DND-41 (cell line): Measurements from ENCODE around the gene GDAP2.

Source experiments
- ATAC-seq: fragments of 200-7000 bp; cut with Tn5 transposase; 3 replicates; pipeline ENCODE4 v1.9.1; 2021; ENCODE audit warnings: low read depth; ENCODE audit not compliant: insufficient read depth
- DNase-seq: peaks from one replicate; pipeline ENCODE4 v3.0.0-alpha.2; 2020
- H2AFZ ChIP-seq: 2 replicates; pipeline ENCODE4 v1.6.0; 2012; ENCODE audit warnings: low read depth, low read length
- H3K27ac ChIP-seq: 2 replicates; pipeline ENCODE4 v1.5.1; 2012; ENCODE audit warnings: low read length, inconsistent platforms
- H3K27me3 ChIP-seq: fragments of 200-600 bp; sonication (generic); 2 replicates; pipeline ENCODE4 v1.6.0; 2012; ENCODE audit warnings: low read length, mild to moderate bottlenecking, inconsistent platforms; ENCODE audit not compliant: insufficient read depth, poor library complexity
- H3K36me3 ChIP-seq: 2 replicates; pipeline ENCODE4 v1.5.1; 2012; ENCODE audit warnings: low read length, inconsistent platforms; ENCODE audit not compliant: insufficient read depth
- H3K4me1 ChIP-seq: 2 replicates; pipeline ENCODE4 v1.5.1; 2012; ENCODE audit warnings: mild to moderate bottlenecking, low read length; ENCODE audit not compliant: insufficient read depth
- H3K4me2 ChIP-seq: 2 replicates; pipeline ENCODE4 v1.6.0; 2012; ENCODE audit warnings: mild to moderate bottlenecking, moderate library complexity, low read length, inconsistent platforms; ENCODE audit not compliant: insufficient read depth
- H3K4me3 ChIP-seq, 2 experiments: fragments of 200-600 bp in 1 of 2; shearing (Covaris generic) in 1 of 2; 2 replicates each; pipeline ENCODE4 v1.5.1; 2012 to 2016; ENCODE audit warnings: inconsistent platforms in 2 of 2, low read length in 2 of 2, mild to moderate bottlenecking in 2 of 2, low read depth in 1 of 2, moderate library complexity in 1 of 2
- H3K79me2 ChIP-seq: 2 replicates; pipeline ENCODE4 v1.6.0; 2012; ENCODE audit warnings: low read length, inconsistent platforms; ENCODE audit not compliant: insufficient read depth
- H3K9ac ChIP-seq: 2 replicates; pipeline ENCODE4 v1.6.0; 2012; ENCODE audit warnings: low read depth, mild to moderate bottlenecking, inconsistent platforms, low read length, moderate library complexity
- H3K9me3 ChIP-seq: 2 replicates; pipeline ENCODE4 v1.5.1; 2012; ENCODE audit warnings: low read length, moderate library complexity, mild to moderate bottlenecking, inconsistent platforms; ENCODE audit not compliant: insufficient read depth, severe bottlenecking
- H4K20me1 ChIP-seq: 2 replicates; pipeline ENCODE4 v1.6.0; 2012; ENCODE audit warnings: low read length; ENCODE audit not compliant: insufficient read depth
- CTCF ChIP-seq: IDR thresholded peaks from 2 replicates; pipeline ENCODE4 v1.5.1; 2012; ENCODE audit warnings: borderline replicate concordance, low read length, moderate library complexity, mild to moderate bottlenecking; ENCODE audit not compliant: poor library complexity, severe bottlenecking; ENCODE audit errors: extremely low read depth
- EZH2 ChIP-seq: IDR thresholded peaks from 3 replicates; pipeline ENCODE4 v1.6.1; 2012; ENCODE audit warnings: borderline replicate concordance, low read depth, mild to moderate bottlenecking, moderate library complexity, low read length, inconsistent platforms; ENCODE audit not compliant: severe bottlenecking

Gene GDAP2

DNA sequence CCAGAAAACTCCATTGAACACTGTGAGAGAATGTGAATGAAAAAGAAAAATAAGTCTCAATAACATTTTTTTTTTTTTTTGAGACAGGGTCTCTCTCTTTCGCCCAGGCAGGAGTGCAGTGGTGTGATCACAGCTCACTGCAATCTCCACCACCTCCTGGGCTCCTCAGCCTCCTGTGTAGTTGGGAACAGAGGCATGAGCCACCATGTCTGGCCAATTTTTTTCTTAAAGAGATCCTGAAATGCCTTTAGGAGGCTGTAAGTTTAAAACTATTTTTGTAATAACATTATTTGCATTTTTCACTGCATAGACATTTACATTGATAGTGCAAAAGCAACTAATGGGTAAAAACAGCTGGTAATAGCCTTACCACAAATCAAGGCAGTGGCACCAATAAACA is 35.3 kb downstream of the GDAP2 start:
- Histone ChIP-seq H3K27ac (no peak overlapping the region), H3K79me2 (no peaks in the 10 kb centered on the region), H3K27me3 (no peaks in the 10 kb centered on the region), H3K9me3 (no peaks in the 10 kb centered on the region), H3K36me3 (peaks cover 47% of the 10 kb centered on the region), H2AFZ (no peak overlapping the region), H4K20me1 (no peaks in the 10 kb centered on the region), H3K9ac (no peak overlapping the region), H3K4me2 (no peak overlapping the region), H3K4me1 (no peaks in the 10 kb centered on the region), H3K4me3 (no peak overlapping the region)
- no peak for TF ChIP-seq CTCF
- TF ChIP-seq EZH2, result no peak
- DNase-seq (no peak), ATAC-seq (no peak)

- Histone ChIP-seq H2AFZ (no peak overlapping the region), H3K27me3 (no peaks in the 10 kb centered on the region), H3K9me3 (no peaks in the 10 kb centered on the region), H3K9ac (no peak overlapping the region), H3K4me3 (no peak overlapping the region), H3K36me3 (peaks cover 32% of the 10 kb centered on the region), H3K4me2 (no peak overlapping the region), H3K79me2 (no peaks in the 10 kb centered on the region), H3K4me1 (no peaks in the 10 kb centered on the region), H3K27ac (no peak overlapping the region), H4K20me1 (no peaks in the 10 kb centered on the region)
- TF ChIP-seq EZH2 (no peak), CTCF (no peak)
- DNase-seq (no peak), ATAC-seq (no peak)
Measured at GRCh38 chr1:117892512-117892911, 36.9 kb downstream of the GDAP2 start.

DNA sequence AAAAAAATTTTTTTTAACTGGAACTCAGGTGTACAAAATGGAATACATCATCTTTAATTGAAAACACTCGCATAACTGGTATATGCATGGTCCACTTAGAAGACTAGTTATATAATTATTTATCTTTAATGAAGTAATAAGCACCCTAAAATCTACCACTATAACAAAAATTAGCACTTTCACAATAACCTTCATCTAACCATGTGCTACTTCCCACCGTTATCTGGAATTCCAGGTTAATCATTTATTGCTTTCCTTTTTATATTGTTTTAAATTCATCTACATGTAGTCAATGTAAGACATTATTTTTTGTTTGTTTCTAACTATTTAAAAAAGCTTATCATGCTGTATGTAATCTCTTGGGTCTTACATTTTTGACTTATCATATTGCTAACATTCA is 39.0 kb downstream of the GDAP2 start:
- ATAC-seq (no peak), DNase-seq (no peak)
- H3K4me3 ChIP-seq, result no peak overlapping the region
- H3K36me3 ChIP-seq, result peaks cover 12% of the 10 kb centered on the region; the same call in 1 of the 2 replicates
- H3K9me3 ChIP-seq, result no peaks in the 10 kb centered on the region
- H3K9ac ChIP-seq, result no peak overlapping the region
- H2AFZ ChIP-seq, result no peak overlapping the region
- no peak overlapping the region for H3K4me2 ChIP-seq
- no peak overlapping the region for H3K27ac ChIP-seq
- TF ChIP-seq EZH2, result no peak
- no peak for TF ChIP-seq CTCF
- no peaks in the 10 kb centered on the region for H3K27me3 ChIP-seq
- H3K79me2 ChIP-seq, result no peaks in the 10 kb centered on the region
- no peaks in the 10 kb centered on the region for H4K20me1 ChIP-seq
- no peaks in the 10 kb centered on the region for H3K4me1 ChIP-seq
